Measurements from ENCODE around the gene ANLN.

The ANLN gene

DNA sequence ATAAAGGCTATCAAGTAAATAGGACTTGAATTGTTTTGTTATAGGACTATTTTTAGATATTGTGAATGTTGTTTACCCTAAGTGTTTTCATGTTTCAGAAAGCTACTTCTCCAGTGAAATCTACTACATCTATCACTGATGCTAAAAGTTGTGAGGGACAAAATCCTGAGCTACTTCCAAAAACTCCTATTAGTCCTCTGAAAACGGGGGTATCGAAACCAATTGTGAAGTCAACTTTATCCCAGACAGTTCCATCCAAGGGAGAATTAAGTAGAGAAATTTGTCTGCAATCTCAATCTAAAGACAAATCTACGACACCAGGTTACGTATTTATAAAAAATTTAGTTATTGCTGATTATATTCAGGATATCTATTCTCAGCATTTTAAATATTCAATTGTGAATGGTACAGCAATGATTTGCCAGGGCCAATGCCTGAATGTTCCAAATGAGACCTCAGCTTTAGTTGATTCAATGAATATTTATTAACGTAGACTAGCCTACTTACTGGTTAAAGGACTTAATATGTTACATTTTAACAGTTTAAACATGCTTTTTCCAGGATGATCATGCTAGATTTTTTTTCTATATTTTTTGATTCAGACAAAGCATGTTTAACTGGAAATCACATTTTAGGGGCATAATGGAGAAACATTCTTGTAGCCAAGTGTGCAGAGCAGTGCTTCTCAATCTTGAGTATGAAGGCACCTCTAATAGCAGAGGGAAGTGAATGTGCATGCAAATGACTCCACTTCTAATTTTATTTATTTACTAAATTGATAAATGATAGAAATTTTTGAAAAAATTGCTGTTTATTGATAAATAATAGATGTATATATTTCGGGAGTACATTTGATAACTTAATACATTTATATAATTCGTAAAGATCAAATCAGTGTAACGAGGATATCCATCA, 18.2 kb downstream of the ANLN start:
- TF ChIP-seq, protein P1, sequence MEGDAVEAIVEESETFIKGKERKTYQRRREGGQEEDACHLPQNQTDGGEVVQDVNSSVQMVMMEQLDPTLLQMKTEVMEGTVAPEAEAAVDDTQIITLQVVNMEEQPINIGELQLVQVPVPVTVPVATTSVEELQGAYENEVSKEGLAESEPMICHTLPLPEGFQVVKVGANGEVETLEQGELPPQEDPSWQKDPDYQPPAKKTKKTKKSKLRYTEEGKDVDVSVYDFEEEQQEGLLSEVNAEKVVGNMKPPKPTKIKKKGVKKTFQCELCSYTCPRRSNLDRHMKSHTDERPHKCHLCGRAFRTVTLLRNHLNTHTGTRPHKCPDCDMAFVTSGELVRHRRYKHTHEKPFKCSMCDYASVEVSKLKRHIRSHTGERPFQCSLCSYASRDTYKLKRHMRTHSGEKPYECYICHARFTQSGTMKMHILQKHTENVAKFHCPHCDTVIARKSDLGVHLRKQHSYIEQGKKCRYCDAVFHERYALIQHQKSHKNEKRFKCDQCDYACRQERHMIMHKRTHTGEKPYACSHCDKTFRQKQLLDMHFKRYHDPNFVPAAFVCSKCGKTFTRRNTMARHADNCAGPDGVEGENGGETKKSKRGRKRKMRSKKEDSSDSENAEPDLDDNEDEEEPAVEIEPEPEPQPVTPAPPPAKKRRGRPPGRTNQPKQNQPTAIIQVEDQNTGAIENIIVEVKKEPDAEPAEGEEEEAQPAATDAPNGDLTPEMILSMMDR (IDR thresholded peaks at IDR 0.05) = no peak

DNA sequence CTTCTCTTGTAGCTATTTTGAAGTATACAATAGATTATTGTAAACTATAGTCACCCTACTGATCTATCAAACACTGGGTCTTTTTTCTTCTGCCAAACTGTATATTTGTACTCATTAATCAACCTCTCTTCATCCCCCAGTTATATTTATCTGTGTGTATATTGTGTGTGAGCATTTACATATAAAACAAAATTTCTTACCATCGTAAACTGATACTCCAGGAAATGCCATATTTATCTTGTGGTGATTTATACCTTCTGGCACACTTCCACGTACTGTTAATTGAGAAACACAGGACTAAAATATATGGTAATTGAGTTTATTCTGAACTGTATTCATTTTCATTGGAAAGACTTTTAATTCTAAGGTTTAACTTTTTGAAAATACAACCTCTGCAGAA, 18.9 kb downstream of the ANLN start:
- TF ChIP-seq, protein P1 (IDR thresholded peaks at IDR 0.05) = no peak

GRCh38 chr7:36409180-36409579, 19.5 kb downstream of the ANLN start:
- TF ChIP-seq, protein P1 (IDR thresholded peaks at IDR 0.05) = no peak

DNA sequence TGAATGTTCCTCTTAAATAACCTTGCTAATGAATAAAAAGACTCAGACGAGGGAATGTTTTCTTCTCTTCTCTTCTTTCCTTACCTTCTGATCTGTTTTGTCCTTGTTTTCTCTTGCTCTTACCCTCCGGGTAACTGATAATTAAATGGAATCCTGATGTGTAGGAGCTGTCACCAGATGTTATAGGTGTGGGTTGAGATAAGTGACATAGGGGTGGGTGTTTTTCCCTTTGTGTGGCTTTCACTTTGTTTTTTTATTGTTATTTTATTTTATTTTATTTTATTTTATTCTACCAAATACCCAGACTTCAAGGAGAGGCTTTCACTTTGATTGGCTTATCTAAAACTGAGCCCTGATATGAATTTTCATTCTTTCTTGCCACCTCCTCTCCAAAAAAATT, 25.5 kb downstream of the ANLN start:
- TF ChIP-seq, protein P1 (IDR thresholded peaks at IDR 0.05) = no peak

- TF ChIP-seq, protein P1 (IDR thresholded peaks at IDR 0.05) = no peak
These were observed 26.6 kb downstream of the ANLN start for GRCh38 chr7:36416251-36416650.

DNA sequence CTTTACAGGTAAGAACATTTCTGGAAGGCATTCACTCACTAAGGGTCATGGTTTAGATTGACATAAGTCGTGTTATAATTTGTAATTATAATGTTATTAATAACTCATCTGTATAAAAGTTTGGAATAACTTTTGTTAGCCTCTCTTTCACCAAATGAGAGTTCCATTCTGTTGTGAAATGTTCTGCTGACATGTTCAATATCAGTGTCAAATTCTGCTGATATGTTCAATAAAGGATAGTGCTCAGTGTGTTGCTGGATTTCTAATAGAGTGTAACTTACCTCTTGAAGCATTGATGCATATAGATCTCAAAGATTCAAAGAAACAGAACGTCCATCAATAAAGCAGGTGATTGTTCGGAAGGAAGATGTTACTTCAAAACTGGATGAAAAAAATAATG, 30.6 kb downstream of the ANLN start:
- TF ChIP-seq, protein P1 (IDR thresholded peaks at IDR 0.05) = no peak

- TF ChIP-seq, protein P1 (IDR thresholded peaks at IDR 0.05) = no peak
These were observed 32.4 kb downstream of the ANLN start for GRCh38 chr7:36422072-36422471.

Measured in LNCAP (cell line).